ENCODE results near the gene MESP1. TPM values are rescaled to one million over a fixed set of nuclear protein-coding genes. Genes with fewer than 3 reads are reported as not detected.
"Not testable (repeated sequence)": the region's sequence is repeated elsewhere in the genome, so short reads cannot be mapped to it uniquely, and the experiment has no call there.

The MESP1 gene
- total RNA-seq, 4 donors from 2014 or later, result 0.15 to 2.0 (median 0.60) TPM

GRCh38 chr15:89783111-89783860, 32.2 kb upstream of the MESP1 start:
- WGBS, 2 donors (ENCODE audit: low coverage in 1 of 2), result 68 to 100% methylated on average over 1 to 5 of the region's 14 CpGs
- H3K4me3 ChIP-seq, result no peak overlapping the region
- no peak for ATAC-seq
- no peaks in the 10 kb centered on the region for H3K36me3 ChIP-seq
- no peaks in the 10 kb centered on the region for H3K27me3 ChIP-seq
- H3K9me3 ChIP-seq, result peaks cover 0 to 7% (median 0%) of the 10 kb centered on the region in 3 donors
- H3K4me1 ChIP-seq, result no peaks in the 10 kb centered on the region
- H3K27ac ChIP-seq, result no peak overlapping the region
- TF ChIP-seq POLR2AphosphoS5 (IDR thresholded peaks at IDR 0.05), result no peak
- no peak for TF ChIP-seq POLR2A (IDR thresholded peaks at IDR 0.05)
- no peak for TF ChIP-seq EP300 (IDR thresholded peaks at IDR 0.05)
- TF ChIP-seq CTCF (IDR thresholded peaks at IDR 0.05), result no peak

- not testable (repeated sequence) for H3K27ac ChIP-seq, H3K36me3 ChIP-seq, ATAC-seq, H3K27me3 ChIP-seq, H3K4me1 ChIP-seq, H3K4me3 ChIP-seq, H3K9me3 ChIP-seq
- WGBS, 2 donors (ENCODE audit: low coverage in 1 of 2), result 88% methylated on average over 8 of the region's 9 CpGs; no CpG with 5 or more reads in 1 of the 2 donors
Measured at GRCh38 chr15:89782619-89782950, 31.5 kb upstream of the MESP1 start.

- Histone ChIP-seq H3K27me3 (no peaks in the 10 kb centered on the region), H3K27ac (no peak overlapping the region), H3K4me1 (peaks cover 0 to 1% (median 0%) of the 10 kb centered on the region in 3 donors), H3K9me3 (no peaks in the 10 kb centered on the region), H3K36me3 (no peaks in the 10 kb centered on the region), H3K4me3 (no peak overlapping the region)
- no peak for ATAC-seq
- TF ChIP-seq POLR2A (IDR thresholded peaks at IDR 0.05), result no peak
- TF ChIP-seq POLR2AphosphoS5 (IDR thresholded peaks at IDR 0.05), result no peak
- TF ChIP-seq CTCF (IDR thresholded peaks at IDR 0.05), result no peak
- TF ChIP-seq EP300 (IDR thresholded peaks at IDR 0.05), result no peak
- 74 to 84% methylated on average over 6 to 10 of the region's 15 CpGs for WGBS, 2 donors (ENCODE audit: low coverage in 1 of 2)
Measured at GRCh38 chr15:89781891-89782618, 31.0 kb upstream of the MESP1 start.

- Histone ChIP-seq H3K4me1 (peaks cover 0 to 11% (median 7%) of the 10 kb centered on the region in 3 donors), H3K27me3 (no peaks in the 10 kb centered on the region), H3K36me3 (no peaks in the 10 kb centered on the region), H3K4me3 (no peak overlapping the region), H3K27ac (no peak overlapping the region), H3K9me3 (no peaks in the 10 kb centered on the region)
- no peak for ATAC-seq
- no peak for TF ChIP-seq POLR2A (IDR thresholded peaks at IDR 0.05)
- TF ChIP-seq POLR2AphosphoS5 (IDR thresholded peaks at IDR 0.05), result no peak
- TF ChIP-seq CTCF (IDR thresholded peaks at IDR 0.05), result no peak
- no peak for TF ChIP-seq EP300 (IDR thresholded peaks at IDR 0.05)
- WGBS, 2 donors (ENCODE audit: low coverage in 1 of 2), result 40% methylated on average over 1 of the region's 6 CpGs; no CpG with 5 or more reads in 1 of the 2 donors
Measured at GRCh38 chr15:89781055-89781454, 30.0 kb upstream of the MESP1 start.

GRCh38 chr15:89780601-89781000, 29.6 kb upstream of the MESP1 start:
- Histone ChIP-seq H3K36me3 (no peaks in the 10 kb centered on the region), H3K27me3 (no peaks in the 10 kb centered on the region), H3K9me3 (no peaks in the 10 kb centered on the region), H3K4me1 (peaks cover 0 to 16% (median 9%) of the 10 kb centered on the region in 3 donors), H3K27ac (no peak overlapping the region), H3K4me3 (no peak overlapping the region)
- no peak for TF ChIP-seq POLR2AphosphoS5 (IDR thresholded peaks at IDR 0.05)
- TF ChIP-seq CTCF (IDR thresholded peaks at IDR 0.05), result no peak
- no peak for TF ChIP-seq EP300 (IDR thresholded peaks at IDR 0.05)
- TF ChIP-seq POLR2A (IDR thresholded peaks at IDR 0.05), result no peak
- 70 to 80% methylated on average over 1 to 6 of the region's 6 CpGs for WGBS, 2 donors (ENCODE audit: low coverage in 1 of 2)
- ATAC-seq, result no peak
